ENCODE data around the gene AURKAIP1. TPM values are rescaled to one million over a fixed set of nuclear protein-coding genes. Genes with fewer than 3 reads are reported as not detected.
"Not testable (repeated sequence)": the region's sequence is repeated elsewhere in the genome, so short reads cannot be mapped to it uniquely, and the experiment has no call there.

AURKAIP1 gene
- total RNA-seq, 1 donor from 2014 or later: 271 TPM

DNA sequence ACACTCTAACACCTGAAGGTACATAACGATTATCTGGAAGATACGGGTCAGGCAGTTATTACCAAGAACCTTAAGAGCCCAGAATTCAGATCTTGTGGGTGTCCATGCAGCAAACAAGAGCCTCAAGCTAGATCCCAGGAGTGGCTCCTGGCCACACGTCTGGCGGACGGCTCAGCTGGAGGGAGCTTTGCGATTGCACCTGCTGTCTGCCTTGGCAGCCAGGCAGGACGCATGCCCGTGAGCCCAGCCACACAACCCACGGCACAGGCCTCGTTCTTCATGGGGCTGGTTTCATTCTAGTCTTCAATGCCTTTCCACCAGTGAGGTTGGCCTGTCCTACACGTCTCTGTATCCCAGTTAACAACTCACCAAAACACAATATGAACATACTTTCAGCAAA lies 18.4 kb upstream of the AURKAIP1 start:
- intact Hi-C loops (cut with DNase I): no loop called here
- DNase-seq (no peak), ATAC-seq (ENCODE audit: poor library complexity) (no peak)

DNA sequence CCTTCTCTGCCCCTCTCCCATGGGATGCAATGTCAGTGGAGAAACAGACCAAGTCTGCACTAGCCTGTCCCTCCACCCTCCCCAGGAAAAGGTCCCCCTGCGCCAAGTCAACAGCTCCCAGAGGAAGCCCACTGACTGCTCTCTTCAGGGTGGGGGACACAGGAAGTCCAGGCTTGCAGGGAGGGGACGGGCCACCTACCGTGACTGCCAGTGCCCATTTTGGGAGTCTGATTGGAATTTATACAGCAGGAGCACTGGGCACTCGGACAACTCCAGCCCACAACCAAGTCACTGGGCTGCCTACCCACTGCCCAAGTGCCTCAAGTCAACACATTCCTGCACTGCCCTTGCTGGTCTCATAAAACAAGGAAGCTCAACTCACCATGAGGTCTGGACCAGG lies 18.0 kb upstream of the AURKAIP1 start:
- no peak for ATAC-seq (ENCODE audit: poor library complexity)
- intact Hi-C loops (cut with DNase I): no loop called here
- DNase-seq: no peak

DNA sequence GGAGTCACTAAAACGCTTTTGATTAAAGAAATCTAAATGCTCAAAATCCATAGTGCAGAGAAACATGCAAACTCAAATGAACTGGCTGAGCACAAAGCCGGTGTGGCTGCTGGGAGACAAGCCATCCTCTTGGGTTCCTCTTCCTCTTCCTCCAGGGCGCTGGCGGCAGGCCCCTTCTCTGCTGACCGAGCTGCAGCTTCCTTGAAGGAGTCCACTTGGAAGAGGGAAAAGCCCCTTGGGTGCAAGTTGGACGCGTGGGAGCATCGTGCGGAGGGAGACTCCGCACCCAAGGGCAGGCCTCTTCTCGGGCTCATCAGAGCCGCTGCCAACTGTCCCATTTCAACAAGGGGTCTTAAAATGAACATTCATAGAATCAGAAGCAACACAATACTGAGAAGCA lies 16.2 kb upstream of the AURKAIP1 start:
- intact Hi-C loops (cut with DNase I): no loop called here
- no peak for ATAC-seq (ENCODE audit: poor library complexity)
- peak; percentile 24 for DNase-seq

DNA sequence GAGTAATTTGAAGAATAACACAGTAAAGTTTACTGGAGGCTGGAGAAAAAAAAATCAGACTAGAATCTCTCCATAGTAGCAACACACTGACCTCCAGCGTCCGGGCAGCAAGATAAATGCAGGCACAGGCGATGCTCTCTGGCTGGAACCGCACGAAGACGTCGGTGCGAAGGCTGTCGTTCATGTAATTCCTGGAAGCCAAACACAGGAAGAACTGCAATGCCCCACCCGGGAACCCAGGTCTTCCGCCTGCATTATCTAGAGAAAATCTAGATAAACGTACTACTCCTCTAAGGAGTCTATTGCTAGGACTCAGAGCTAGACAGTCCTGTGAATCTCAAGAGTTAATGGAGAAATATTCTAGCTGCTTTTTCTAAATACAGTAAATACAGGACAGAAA lies 15.7 kb upstream of the AURKAIP1 start:
- peak; percentile 21 for DNase-seq
- intact Hi-C loops (cut with DNase I): no loop called here
- no peak for ATAC-seq (ENCODE audit: poor library complexity)

DNA sequence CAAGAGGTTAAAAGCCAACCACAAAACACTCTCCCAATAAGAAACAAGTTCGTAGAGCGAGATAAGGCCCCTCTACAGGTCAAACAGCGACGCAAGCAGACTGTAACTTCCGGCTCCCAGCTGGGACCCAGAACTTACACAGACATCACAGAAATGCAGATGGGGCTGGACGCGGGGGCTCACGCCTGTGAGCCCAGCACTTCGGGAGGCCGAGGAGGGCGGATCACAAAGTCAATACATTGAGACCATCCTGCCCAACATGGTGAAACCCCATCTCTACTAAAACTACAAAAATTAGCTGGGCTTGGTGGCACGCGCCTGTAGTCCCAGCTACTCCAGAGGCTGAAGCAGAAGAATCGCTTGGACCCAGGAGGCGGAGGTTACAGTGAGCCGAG lies 13.1 kb upstream of the AURKAIP1 start:
- no peak for DNase-seq
- intact Hi-C loops (cut with DNase I): no loop called here
- ATAC-seq (ENCODE audit: poor library complexity): no peak

DNA sequence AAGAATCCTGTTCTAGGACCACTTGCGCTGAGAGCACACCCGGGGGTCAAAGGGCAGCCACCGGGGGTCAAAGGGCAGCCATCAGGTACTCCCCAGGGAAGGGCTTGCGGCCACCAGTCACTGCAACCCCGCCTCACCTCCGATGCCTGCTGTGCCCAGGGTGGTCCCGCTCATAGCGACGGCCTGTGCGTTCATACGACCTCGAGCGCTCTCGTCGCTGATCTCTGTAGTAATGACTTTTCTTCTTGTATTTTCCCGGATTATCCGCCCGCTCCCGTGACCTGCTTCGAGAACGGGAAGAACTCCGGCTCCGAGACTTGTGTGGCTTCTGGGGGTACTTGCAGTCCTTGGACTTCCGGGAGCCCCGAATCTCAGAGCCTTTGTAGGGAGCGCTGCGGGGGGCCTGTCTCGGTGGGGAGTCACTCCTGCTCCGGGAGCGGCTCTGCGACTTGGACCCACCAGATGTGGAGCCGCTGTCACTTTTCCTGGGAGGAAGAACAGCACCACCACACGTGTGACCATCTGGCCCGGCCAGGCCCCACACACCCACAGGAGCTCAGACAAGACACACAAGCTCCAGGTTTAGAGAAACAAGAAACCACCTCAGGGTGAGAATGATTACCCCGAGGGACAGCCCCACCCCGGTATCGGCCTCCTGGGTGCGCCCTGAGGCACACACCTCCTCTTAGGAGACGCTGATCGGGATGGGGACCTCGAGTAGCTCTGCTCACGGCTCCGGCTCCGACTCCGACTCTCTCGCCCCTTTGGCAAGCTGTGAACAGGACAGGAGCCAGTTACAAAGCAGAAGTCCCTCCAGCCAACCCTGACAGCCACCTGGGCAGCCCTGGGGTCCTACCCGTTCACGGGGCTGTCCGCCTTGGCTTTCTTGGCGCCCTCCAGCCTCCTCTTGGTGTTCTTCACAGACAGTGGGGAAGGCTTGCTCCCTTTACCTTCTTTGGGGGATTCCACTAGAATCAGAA lies 12.4 kb upstream of the AURKAIP1 start:
- intact Hi-C loops (cut with DNase I): no loop called here
- no peak for DNase-seq
- no peak for ATAC-seq (ENCODE audit: poor library complexity)

DNA sequence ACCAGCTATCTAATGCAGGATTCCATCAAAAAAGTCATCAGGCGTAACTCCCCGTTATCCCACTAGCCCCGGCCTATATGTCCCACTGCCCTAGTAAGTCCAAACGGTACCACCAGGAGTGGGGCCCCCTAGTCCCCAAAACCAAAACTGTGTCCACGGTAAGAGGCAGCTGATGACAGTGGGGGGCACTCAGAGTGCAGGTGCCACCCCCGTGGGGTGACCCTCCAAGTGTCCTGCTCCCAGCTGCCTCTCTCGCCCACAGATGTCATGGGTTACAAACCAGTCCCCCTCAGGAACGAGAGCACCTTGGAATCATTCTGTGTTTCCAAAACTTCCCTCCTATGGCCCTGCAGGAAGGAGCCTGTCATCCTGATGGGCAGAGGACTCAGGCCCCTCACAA lies 10.9 kb upstream of the AURKAIP1 start:
- ATAC-seq (ENCODE audit: poor library complexity) (no peak), DNase-seq (no peak)
- intact Hi-C loops (cut with DNase I): no loop called here

DNA sequence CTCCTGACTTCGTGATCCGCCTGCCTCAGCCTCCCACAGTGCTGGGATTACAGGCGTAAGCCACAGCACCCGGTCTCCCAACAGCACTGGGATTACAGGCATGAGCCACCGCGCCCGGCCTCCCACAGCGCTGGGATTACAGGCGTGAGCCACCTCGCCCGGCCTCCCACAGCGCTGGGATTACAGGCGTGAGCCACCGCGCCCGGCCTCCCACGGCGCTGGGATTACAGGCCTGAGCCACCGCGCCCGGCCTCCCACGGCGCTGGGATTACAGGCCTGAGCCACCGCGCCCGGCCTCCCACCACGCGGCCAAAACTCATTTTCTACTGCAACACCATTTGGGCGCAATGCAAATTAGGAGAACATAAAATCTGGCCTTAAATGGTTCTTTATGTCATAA lies 10.3 kb upstream of the AURKAIP1 start:
- ATAC-seq (ENCODE audit: poor library complexity); DNase-seq; intact Hi-C loops (cut with DNase I): not testable (repeated sequence)

DNA sequence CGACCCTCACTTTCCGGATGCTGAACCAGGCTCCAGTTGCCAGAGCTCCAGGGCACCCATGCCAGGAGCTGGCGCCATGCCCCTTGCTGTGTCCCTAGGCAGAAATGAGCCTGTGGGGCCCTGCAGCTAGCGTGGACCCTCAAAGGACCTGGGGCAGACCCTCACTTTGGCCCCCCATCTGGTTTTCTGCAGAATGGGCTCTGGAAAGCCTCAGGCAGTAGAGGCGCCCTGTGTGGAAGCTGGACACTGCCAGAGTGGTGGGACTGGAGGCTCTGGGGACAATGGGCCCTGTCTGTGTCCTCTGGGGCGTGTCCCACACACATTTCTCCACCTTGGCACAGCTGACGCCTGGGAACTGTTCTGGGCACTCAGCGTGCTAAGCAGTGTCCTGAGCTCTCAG lies 6.3 kb upstream of the AURKAIP1 start:
- no peak for ATAC-seq (ENCODE audit: poor library complexity)
- DNase-seq: no peak
- intact Hi-C loops (cut with DNase I): no loop called here

DNA sequence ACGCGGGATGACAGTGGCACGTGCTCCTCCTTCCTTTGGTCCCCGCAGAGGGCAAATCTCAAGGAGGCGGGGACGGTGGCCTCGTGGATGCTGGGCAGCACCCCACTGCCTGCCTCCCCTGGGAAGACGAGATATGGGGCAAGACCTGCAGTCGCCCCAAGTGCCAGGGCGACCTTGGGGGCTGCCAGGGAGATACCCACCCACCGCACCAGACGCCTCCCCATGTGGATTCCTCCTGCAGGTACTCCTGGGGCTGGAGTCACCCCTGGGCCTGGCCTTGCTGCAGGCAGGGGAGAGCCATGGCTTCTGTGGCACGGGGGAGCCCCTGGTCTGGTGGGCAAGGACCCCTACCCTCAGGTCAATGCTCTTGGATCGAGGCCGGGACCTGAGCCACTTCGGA lies 5.9 kb upstream of the AURKAIP1 start:
- ATAC-seq (ENCODE audit: poor library complexity): no peak
- intact Hi-C loops (cut with DNase I): no loop called here
- DNase-seq: no peak

DNA sequence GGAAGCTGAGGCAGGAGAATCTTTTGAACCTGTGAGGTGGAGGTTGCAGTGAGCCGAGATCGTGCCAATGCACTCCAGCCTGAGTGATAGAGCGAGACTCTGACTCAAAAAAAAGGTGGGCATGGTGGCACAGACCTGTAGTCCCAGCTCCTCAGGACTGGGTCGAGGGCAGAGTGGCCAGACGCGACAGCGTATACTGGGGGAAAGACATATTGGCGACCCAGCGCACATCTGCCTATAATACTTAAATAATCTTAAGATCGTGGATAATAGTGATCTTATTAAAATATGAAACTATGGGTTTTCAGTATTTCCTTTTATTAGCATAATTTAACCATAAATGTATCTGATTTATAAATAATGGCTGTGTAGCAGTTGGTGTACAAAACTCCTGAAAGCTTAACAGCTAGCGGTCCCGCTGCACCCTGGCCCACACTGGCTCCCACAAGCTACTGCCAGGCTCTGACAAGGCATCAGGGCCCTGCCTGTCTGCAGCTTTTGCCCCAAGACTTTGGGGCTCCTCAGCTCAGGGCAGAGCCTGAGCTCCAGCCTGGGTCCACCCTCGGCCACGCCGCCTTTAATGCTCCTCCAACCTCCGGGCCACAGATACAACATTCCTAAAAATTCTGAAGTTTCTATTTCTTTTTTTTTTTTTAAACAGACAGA lies 2.7 kb upstream of the AURKAIP1 start:
- ATAC-seq (ENCODE audit: poor library complexity) (no peak), DNase-seq (no peak)
- intact Hi-C loops (cut with DNase I): loop anchor here (10.0 kb wide), 1 partner anchor 127 kb away; no protein-coding TSS in a partner anchor

DNA sequence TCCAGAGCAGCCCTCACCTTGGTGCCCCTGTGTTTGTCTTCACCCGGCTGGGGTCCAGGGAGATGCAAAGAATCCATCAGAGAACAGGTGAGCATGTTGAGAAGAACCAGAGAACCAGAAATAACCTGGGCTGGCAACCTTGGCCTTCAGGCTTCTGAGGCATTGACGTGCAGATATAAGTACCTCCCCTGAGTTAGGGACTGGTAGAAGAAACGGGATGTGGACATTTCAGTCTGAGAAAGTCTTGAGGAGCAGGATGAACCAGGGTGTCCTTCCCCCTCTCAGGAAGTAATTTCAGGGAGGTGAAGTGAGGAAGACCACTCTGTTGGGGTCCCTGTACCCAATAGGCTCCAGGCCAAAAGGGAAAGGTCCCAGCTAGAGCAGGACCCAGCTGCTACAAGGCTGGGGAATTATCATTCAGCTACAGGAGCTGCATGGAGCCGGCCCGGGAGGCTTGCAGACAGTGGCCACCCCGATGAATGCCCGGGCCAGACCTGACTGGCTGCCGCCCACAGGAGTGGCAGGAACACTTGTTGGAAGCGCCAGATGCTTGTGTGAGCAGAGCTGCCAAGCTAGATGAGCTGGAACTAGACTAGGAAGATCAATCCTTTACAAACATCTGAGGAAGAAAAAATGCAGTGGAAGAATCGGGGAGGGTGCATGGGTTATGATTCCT lies 1.7 kb upstream of the AURKAIP1 start:
- ATAC-seq (ENCODE audit: poor library complexity): no peak
- intact Hi-C loops (cut with DNase I): loop anchor here (10.0 kb wide), 1 partner anchor 128 kb away; no protein-coding TSS in a partner anchor
- no peak for DNase-seq

DNA sequence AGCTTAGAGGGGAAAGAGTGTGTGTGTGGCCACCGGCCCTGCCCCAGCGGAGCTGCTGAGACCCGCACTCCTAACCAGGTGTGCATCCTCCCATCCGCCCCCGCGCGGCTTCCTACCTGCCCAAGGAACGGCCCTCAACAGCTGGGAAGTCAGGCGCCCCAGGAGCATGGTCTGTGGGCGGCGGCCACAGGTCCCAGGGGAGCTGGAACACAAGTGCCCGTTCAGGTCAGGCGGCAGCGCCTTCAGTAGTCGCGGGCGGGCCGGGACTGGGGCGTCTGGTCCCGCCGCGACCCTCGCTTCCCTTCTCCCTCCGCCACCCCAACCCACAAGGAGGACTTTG lies 448 bp downstream of the AURKAIP1 start:
- DNase-seq: no peak

DNA sequence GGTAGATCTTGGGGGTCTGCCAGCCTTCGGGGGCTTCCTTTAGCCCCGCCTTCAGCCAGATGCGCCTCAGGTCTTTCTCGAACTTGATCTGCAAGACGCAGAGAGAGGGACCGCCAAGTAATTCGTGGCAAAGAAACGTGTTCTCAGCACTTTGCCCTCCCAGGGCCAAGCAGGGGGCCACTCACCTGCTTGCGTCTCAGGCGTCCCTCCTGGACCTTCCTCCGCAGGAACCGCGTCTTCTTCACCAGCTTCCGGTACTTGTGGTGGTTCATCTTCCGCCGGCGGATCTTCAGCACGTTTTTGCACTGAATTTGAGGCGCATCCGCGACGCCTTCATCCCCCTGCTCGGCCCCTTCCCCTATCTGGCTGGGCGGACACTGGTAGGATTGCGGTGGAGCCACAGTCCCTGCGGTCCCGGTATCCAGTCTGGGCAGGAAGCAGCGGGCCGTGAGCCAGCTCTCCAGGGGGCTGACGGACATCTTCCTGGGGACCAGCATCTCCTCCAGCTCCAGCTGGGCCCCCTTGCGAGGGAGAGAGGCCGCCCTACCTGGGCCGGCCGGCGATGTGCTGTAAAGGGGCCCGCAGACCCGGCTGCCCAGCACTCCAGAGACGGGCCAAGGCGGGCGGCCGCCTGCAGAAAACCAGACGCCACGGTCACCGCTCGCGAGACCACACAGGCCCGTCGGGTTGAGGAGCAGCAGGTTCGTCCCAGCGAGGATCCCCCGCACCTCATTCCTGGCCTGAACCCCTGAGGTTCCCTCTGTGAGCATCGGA lies 1.0 kb downstream of the AURKAIP1 start:
- DNase-seq (no peak), ATAC-seq (ENCODE audit: poor library complexity) (no peak)
- intact Hi-C loops (cut with DNase I): loop anchor here (10.0 kb wide), 1 partner anchor 131 kb away; no protein-coding TSS in a partner anchor

More for the DNA sequence above, 448 bp downstream of the AURKAIP1 start:
- ATAC-seq (ENCODE audit: poor library complexity): peak; percentile 1
- intact Hi-C loops (cut with DNase I): loop anchor here (10.0 kb wide), 1 partner anchor 130 kb away; no protein-coding TSS in a partner anchor

DNA sequence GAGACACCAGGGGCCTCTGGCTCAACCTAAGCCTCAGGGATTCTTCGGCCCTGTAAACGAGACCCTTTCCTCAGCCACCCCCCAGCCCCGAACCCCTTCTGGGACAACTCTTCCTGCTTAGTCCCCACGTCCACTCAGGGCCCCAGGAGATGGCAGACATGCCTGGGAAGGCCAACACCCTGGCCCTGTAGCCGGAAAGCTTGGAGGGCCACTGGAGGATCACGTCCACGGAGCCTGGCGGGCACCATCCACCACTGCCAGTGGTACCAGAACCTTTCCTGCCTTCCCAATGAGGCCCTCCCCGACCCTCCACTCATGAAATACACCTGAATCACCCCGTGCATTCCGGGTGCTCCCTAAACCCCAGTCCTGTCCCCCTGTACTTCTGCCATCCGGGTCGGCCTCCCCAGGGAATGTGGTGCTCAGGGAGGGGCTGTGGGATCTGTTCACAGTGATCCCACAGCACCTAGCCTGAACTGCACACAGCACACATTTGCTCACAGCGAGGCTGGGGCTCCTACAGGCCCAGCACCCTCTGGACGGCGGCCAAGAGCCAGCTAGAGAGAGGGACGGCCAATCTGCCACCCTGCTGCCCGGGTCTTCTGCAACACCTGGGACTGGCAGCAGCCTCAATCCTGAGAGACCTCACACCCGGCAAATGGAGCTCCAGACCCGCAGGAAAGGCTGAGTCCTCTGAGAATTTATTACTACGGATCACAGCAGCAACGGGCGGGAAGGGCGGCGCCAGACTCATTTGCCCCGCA lies 1.8 kb downstream of the AURKAIP1 start:
- DNase-seq: no peak
- no peak for ATAC-seq (ENCODE audit: poor library complexity)
- intact Hi-C loops (cut with DNase I): loop anchor here (10.0 kb wide), 1 partner anchor 132 kb away; no protein-coding TSS in a partner anchor

DNA sequence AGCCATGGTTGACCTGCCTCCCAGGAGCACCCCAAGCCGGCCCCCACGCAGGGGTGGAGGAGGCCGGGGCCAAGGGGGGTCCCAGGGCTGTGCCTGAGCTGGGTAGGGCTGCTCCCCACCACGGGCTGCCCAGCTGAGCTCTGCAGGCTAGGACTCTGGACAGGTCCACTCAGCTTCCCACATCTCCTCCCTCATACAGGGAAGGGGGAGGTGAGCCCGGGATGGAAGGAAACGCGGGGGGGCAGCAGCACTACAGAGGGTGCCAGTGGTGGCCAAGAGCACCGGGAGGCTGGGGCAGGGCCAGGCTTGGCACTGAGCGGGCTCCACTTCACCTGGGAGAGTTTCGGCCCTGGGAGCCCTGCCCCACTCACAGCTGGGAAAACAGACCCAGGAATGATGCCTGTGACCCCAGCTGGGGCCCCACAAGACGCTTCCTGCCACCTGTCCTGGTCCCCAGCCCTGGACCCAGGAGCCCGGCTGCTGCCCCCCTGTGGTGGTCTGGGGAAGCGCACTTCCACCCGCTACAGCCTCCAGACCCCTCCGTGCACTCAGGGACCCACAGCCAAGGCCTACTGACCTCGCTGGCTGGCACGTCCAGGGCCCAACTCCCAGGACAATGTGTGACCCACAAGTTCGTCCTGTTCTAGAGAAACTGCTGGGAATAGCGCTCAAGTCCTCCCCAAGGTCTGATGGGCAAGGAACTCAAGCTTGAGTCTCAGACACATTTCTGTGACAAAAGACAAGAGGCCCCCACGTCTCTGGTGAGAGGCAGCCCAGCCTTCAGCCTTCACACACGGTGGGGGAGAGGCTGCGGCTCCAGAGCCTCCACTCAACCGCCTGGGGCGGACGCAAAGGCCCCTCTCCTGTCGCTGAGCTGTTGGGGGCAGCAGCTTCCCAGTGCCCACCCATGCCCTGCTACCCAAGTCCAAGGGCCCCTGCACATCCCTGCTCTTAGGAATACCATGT lies 3.0 kb downstream of the AURKAIP1 start:
- ATAC-seq (ENCODE audit: poor library complexity) (peak; percentile 39), DNase-seq (peak; percentile 81)
- intact Hi-C loops (cut with DNase I): loop anchor here (10.0 kb wide), 1 partner anchor 133 kb away; no protein-coding TSS in a partner anchor

DNA sequence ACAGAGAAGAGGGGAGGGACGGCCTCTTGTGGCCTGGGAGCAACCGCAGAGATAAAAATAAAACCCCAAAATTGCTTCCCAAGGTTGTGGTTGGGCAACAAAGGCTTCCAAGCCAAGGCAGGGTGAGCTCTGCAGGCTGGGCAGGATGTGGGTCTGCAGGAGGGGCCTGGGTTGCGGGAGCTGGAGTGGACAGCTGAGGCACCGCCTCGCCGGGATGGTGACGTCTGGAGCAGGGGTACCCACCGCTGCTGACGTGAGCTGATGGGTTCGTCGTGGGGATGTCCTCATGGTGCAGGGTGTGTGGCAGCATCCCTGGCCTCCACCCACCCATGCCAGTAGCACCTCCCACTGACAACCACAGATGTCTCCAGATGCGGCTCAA lies 3.7 kb downstream of the AURKAIP1 start:
- ATAC-seq (ENCODE audit: poor library complexity) (no peak), DNase-seq (no peak)
- intact Hi-C loops (cut with DNase I): loop anchor here (10.0 kb wide), 1 partner anchor 133 kb away; no protein-coding TSS in a partner anchor
